RWPE2 (cell line): ENCODE data around the gene S100A3.

Experiments used
- ATAC-seq: fragments of 200-7000 bp; cut with Tn5 transposase; 3 replicates; pipeline ENCODE4 v1.9.1; 2021; ENCODE audit warnings: low read depth
- DNase-seq: peaks from one replicate; pipeline ENCODE4 v3.0.0-alpha.2; 2020; ENCODE audit warnings: low spot score
- H3K27ac ChIP-seq: fragments of 450-650 bp; 2 replicates; pipeline ENCODE4 v1.5.1; 2017; ENCODE audit warnings: mild to moderate bottlenecking; ENCODE audit not compliant: poor library complexity, severe bottlenecking
- H3K27me3 ChIP-seq: fragments of 250-450 bp; sonication (Bioruptor Pico); 2 replicates; pipeline ENCODE4 v1.5.1; 2021; ENCODE audit warnings: mild to moderate bottlenecking, moderate library complexity; ENCODE audit not compliant: insufficient read depth, poor library complexity, severe bottlenecking
- H3K36me3 ChIP-seq: fragments of 250-450 bp; sonication (Bioruptor Pico); 2 replicates; pipeline ENCODE4 v1.5.1; 2020; ENCODE audit warnings: low read depth, mild to moderate bottlenecking, moderate library complexity
- H3K4me1 ChIP-seq: fragments of 250-450 bp; sonication (Bioruptor Pico); 2 replicates; pipeline ENCODE4 v1.5.1; 2021; ENCODE audit warnings: mild to moderate bottlenecking, moderate library complexity; ENCODE audit not compliant: insufficient read depth, poor library complexity, severe bottlenecking
- H3K4me3 ChIP-seq: fragments of 250-450 bp; sonication (Bioruptor Pico); 2 replicates; pipeline ENCODE4 v1.5.1; 2021; ENCODE audit warnings: mild to moderate bottlenecking, moderate library complexity; ENCODE audit not compliant: severe bottlenecking
- H3K9me3 ChIP-seq: fragments of 250-450 bp; sonication (Bioruptor Pico); 2 replicates; pipeline ENCODE4 v1.5.1; 2021; ENCODE audit warnings: mild to moderate bottlenecking, moderate library complexity; ENCODE audit not compliant: severe bottlenecking
- CTCF ChIP-seq: fragments of 450-650 bp; IDR thresholded peaks from one replicate; pipeline ENCODE4 v1.5.1; 2017; ENCODE audit warnings: mild to moderate bottlenecking, moderate library complexity; ENCODE audit not compliant: poor library complexity, severe bottlenecking

The S100A3 gene

GRCh38 chr1:153545067-153546055 is 3.7 kb downstream of the S100A3 start, which contains the start of gene S100A4:
Gene S100A4, minus strand, starts transcription at chr1:153545806. Its CDS starts 1,012 bp downstream, at chr1:153544794.
- Histone ChIP-seq H3K9me3 (no peaks in the 10 kb centered on the region), H3K36me3 (peaks cover 19% of the 10 kb centered on the region; the same call in 1 of the 2 replicates), H3K27ac (peak within 1 kb of the TSS; percentile 71), H3K4me1 (peaks cover 28% of the 10 kb centered on the region), H3K27me3 (no peaks in the 10 kb centered on the region), H3K4me3 (no peak within 1 kb of the TSS)
- DNase-seq (peak; percentile 92), ATAC-seq (peak; percentile 70)
- TF ChIP-seq CTCF = no peak

DNA sequence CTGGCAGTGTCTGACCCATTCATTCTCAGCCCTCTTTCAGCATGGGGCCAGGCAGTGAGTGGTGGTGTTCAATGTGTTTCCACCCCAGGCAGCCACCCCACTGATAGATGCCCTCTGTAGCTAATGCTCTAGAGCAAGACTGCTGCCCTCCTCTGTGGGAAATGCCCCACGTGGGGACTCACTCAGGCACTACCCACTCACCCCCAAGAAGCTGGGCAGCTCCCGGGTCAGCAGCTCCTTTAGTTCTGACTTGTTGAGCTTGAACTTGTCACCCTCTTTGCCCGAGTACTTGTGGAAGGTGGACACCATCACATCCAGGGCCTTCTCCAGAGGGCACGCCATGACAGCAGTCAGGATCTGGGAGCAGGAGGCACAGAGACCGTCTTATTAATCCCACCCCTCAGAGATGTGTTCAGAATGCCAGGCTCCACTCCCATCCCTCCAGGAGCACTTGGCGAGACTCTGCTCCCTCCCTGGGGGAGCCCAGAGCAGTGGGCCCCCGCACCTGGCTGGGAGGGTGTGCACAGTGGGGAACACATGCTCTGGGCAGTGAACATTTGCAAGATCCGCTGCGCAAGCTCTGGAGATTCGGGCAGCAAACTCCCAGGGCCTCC is 4.5 kb downstream of the S100A3 start:
- H3K27ac ChIP-seq = peak overlapping the region; percentile 71
- no peak for ATAC-seq
- H3K27me3 ChIP-seq = no peaks in the 10 kb centered on the region
- H3K4me3 ChIP-seq = no peak overlapping the region
- peak; percentile 35 for DNase-seq
- no peak for TF ChIP-seq CTCF
- H3K9me3 ChIP-seq = no peaks in the 10 kb centered on the region
- peaks cover 24% of the 10 kb centered on the region for H3K4me1 ChIP-seq
- peaks cover 14% of the 10 kb centered on the region; the same call in 1 of the 2 replicates for H3K36me3 ChIP-seq

DNA sequence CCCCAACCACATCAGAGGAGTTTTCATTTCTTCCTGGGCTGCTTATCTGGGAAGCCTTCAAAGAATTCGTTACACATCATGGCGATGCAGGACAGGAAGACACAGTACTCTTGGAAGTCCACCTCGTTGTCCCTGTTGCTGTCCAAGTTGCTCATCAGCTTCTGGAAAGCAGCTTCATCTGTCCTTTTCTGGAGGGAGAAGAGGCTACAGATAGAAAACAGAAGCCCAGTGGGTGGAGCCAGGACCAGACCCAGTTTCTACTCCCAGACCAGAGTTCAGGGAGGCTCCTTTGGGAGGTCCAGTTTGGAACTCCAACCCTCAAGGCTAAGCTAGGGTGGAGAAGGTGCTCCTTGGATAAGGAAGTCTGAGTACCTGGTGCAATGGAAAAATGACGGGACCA is 5.3 kb downstream of the S100A3 start:
- DNase-seq = peak; percentile 12
- H3K27ac ChIP-seq = peak overlapping the region; percentile 71
- ATAC-seq = no peak
- H3K36me3 ChIP-seq = peaks cover 10% of the 10 kb centered on the region; the same call in 1 of the 2 replicates
- TF ChIP-seq CTCF = no peak
- no peaks in the 10 kb centered on the region for H3K27me3 ChIP-seq
- peaks cover 17% of the 10 kb centered on the region for H3K4me1 ChIP-seq
- H3K4me3 ChIP-seq = no peak overlapping the region
- no peaks in the 10 kb centered on the region for H3K9me3 ChIP-seq

DNA sequence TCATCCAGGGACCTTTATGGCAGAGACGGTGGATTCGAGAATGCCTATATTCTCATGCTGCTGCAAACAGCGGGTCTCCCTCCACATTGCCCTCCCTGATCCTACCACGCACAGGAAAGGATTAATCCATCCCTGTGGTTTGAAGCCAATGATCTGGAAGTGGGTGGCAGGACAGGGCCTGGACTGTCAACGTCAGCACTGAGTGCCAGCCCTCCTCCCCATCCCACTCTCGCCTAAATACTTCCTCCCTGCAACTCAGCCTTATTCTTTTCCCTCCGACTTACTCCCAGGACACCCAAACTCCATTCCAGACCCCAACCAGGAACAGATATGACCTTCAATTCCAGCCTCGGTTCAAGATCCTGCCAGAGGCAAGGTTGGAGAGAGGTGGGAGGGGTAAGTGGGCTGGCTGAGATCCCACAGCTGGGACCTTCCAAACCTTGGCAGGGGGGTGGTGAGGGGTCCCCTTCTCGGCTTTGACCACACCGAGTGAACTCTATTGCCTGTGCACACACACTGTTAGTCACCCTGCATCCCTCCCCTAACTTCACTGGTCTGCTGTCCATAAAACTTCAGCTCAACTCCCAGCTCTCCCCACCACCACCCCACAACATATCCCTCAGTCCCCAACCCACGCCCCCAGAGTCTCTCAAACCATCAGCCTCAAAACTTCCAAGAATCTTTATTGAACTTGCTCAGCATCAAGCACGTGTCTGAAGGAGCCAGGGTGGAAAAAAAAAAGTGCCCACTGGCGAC is 5.9 kb downstream of the S100A3 start:
- Histone ChIP-seq H3K9me3 (no peaks in the 10 kb centered on the region), H3K27ac (no peak overlapping the region), H3K4me1 (peaks cover 21% of the 10 kb centered on the region), H3K36me3 (peaks cover 4% of the 10 kb centered on the region; the same call in 1 of the 2 replicates), H3K27me3 (no peaks in the 10 kb centered on the region), H3K4me3 (no peak overlapping the region)
- no peak for TF ChIP-seq CTCF
- ATAC-seq (no peak), DNase-seq (peak; percentile 22)
